Measurements from ENCODE around the gene ADAMTS3. TPM values are rescaled to one million over a fixed set of nuclear protein-coding genes. Genes with fewer than 3 reads are reported as not detected.

ADAMTS3 gene
- total and polyA plus RNA-seq, 2 experiments from 2014 or later = 1.2 to 3.7 TPM

- Histone ChIP-seq H2AFZ (no peak overlapping the region), H3K4me1 (ENCODE audit: insufficient read depth) (no peaks in the 10 kb centered on the region), H4K20me1 (replicated peaks; ENCODE audit: insufficient read depth) (no peaks in the 10 kb centered on the region), H3K27me3 (ENCODE audit: insufficient read depth) (no peaks in the 10 kb centered on the region), H3K27ac (ENCODE audit: low read depth) (no peak overlapping the region), H3K4me2 (no peak overlapping the region), H3F3A (replicated peaks; ENCODE audit: low read depth) (no peaks in the 10 kb centered on the region), H3K4me3 (no peak overlapping the region), H3K36me3 (ENCODE audit: insufficient read depth) (no peaks in the 10 kb centered on the region), H3K79me2 (replicated peaks; ENCODE audit: insufficient read depth) (no peaks in the 10 kb centered on the region), H3K9me2 (ENCODE audit: insufficient read depth) (0 out of 2 replicates have a peak, but pooled peaks cover 2% of the 10 kb centered on the region)
- H3K36me3 Mint-ChIP-seq (ENCODE audit: low read depth) = no peaks in the 10 kb centered on the region
- H3K4me3 Mint-ChIP-seq = no peak overlapping the region
- no peak for DNase-seq (ENCODE audit: low spot score)
- no peaks in the 10 kb centered on the region; the same call in 2 of the 3 replicates for H3K9me3 Mint-ChIP-seq
- peaks cover 2% of the 10 kb centered on the region; the same call in 1 of the 3 replicates for H3K4me1 Mint-ChIP-seq
- H3K27me3 Mint-ChIP-seq (ENCODE audit: insufficient read depth, low read depth, poor library complexity) = no peaks in the 10 kb centered on the region
- no peak overlapping the region for H3K27ac Mint-ChIP-seq
- TF ChIP-seq CREB1 (CRISPR knock-in tag; IDR thresholded peaks at IDR 0.05; ENCODE audit: low read depth) = no peak
- no peak for TF ChIP-seq CTCF (conservative IDR thresholded peaks at IDR 0.05; ENCODE audit: low read depth in 2 of 2)
- TF ChIP-seq, protein P1, sequence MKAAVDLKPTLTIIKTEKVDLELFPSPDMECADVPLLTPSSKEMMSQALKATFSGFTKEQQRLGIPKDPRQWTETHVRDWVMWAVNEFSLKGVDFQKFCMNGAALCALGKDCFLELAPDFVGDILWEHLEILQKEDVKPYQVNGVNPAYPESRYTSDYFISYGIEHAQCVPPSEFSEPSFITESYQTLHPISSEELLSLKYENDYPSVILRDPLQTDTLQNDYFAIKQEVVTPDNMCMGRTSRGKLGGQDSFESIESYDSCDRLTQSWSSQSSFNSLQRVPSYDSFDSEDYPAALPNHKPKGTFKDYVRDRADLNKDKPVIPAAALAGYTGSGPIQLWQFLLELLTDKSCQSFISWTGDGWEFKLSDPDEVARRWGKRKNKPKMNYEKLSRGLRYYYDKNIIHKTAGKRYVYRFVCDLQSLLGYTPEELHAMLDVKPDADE (IDR thresholded peaks at IDR 0.05) = no peak
- no peak for TF ChIP-seq EZH2 (IDR thresholded peaks at IDR 0.05; ENCODE audit: low read depth, unreplicated experiment)
- no peak for TF ChIP-seq JUNB (IDR thresholded peaks at IDR 0.05; ENCODE audit: unreplicated experiment)
- TF ChIP-seq STAT1 (IDR thresholded peaks at IDR 0.05; ENCODE audit: unreplicated experiment) = no peak
- no peak for TF ChIP-seq ZNF462 (CRISPR knock-in tag; IDR thresholded peaks at IDR 0.05)
- TF ChIP-seq ZNF114 (CRISPR knock-in tag; IDR thresholded peaks at IDR 0.05) = no peak
- no peak for TF ChIP-seq POLR2AphosphoS5 (IDR thresholded peaks at IDR 0.05; ENCODE audit: low read depth)
- TF ChIP-seq, protein P2, sequence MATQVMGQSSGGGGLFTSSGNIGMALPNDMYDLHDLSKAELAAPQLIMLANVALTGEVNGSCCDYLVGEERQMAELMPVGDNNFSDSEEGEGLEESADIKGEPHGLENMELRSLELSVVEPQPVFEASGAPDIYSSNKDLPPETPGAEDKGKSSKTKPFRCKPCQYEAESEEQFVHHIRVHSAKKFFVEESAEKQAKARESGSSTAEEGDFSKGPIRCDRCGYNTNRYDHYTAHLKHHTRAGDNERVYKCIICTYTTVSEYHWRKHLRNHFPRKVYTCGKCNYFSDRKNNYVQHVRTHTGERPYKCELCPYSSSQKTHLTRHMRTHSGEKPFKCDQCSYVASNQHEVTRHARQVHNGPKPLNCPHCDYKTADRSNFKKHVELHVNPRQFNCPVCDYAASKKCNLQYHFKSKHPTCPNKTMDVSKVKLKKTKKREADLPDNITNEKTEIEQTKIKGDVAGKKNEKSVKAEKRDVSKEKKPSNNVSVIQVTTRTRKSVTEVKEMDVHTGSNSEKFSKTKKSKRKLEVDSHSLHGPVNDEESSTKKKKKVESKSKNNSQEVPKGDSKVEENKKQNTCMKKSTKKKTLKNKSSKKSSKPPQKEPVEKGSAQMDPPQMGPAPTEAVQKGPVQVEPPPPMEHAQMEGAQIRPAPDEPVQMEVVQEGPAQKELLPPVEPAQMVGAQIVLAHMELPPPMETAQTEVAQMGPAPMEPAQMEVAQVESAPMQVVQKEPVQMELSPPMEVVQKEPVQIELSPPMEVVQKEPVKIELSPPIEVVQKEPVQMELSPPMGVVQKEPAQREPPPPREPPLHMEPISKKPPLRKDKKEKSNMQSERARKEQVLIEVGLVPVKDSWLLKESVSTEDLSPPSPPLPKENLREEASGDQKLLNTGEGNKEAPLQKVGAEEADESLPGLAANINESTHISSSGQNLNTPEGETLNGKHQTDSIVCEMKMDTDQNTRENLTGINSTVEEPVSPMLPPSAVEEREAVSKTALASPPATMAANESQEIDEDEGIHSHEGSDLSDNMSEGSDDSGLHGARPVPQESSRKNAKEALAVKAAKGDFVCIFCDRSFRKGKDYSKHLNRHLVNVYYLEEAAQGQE (IDR thresholded peaks at IDR 0.05; ENCODE audit: unreplicated experiment) = no peak
- no peak for TF ChIP-seq ZNF331 (CRISPR knock-in tag; IDR thresholded peaks at IDR 0.05; ENCODE audit: low read depth)
- no peak for TF ChIP-seq NANOG (IDR thresholded peaks at IDR 0.05; ENCODE audit: borderline replicate concordance)
- TF ChIP-seq EZH2phosphoT487 (IDR thresholded peaks at IDR 0.05; ENCODE audit: unreplicated experiment) = no peak
- ATAC-seq = no peak
These were observed 178.6 kb downstream of the ADAMTS3 start for GRCh38 chr4:72390409-72390808.
